Osteoblast (primary cell): ENCODE data around the gene DIO3. TPM values are rescaled to one million over a fixed set of nuclear protein-coding genes. Genes with fewer than 3 reads are reported as not detected.

Source experiments
- DNase-seq: peaks from one replicate; pipeline ENCODE4 v3.0.0; 2011; ENCODE audit warnings: low spot score, mixed read lengths; ENCODE audit not compliant: insufficient read length; ENCODE audit errors: missing footprints
- H2AFZ ChIP-seq: 2 replicates; pipeline ENCODE4 v1.6.0; 2011; ENCODE audit warnings: mild to moderate bottlenecking, low read length
- H3K27ac ChIP-seq: 2 replicates; pipeline ENCODE4 v1.5.1; 2011; ENCODE audit warnings: mild to moderate bottlenecking, low read depth, low read length, moderate library complexity
- H3K27me3 ChIP-seq: 2 replicates; pipeline ENCODE4 v1.6.0; 2012; ENCODE audit warnings: mild to moderate bottlenecking, control low read depth, inconsistent platforms, low read length, moderate library complexity; ENCODE audit not compliant: insufficient read depth
- H3K36me3 ChIP-seq: 2 replicates; pipeline ENCODE4 v1.5.1; 2011; ENCODE audit warnings: mild to moderate bottlenecking, low read length, control low read depth, moderate library complexity; ENCODE audit not compliant: insufficient read depth
- H3K4me1 ChIP-seq: 2 replicates; pipeline ENCODE4 v1.5.1; 2011; ENCODE audit warnings: mild to moderate bottlenecking, low read length, control low read depth, moderate library complexity; ENCODE audit not compliant: insufficient read depth
- H3K4me2 ChIP-seq: 2 replicates; pipeline ENCODE4 v1.6.0; 2011; ENCODE audit warnings: mild to moderate bottlenecking, low read length; ENCODE audit not compliant: insufficient read depth
- H3K4me3 ChIP-seq: fragments of 200-600 bp; sonication (generic); 3 replicates; pipeline ENCODE4 v1.5.1; 2012; ENCODE audit warnings: mild to moderate bottlenecking, low read length, inconsistent platforms; ENCODE audit not compliant: insufficient read depth
- H3K79me2 ChIP-seq: 2 replicates; pipeline ENCODE4 v1.6.0; 2012; ENCODE audit warnings: mild to moderate bottlenecking, low read length, control low read depth, inconsistent platforms; ENCODE audit not compliant: insufficient read depth
- H3K9me3 ChIP-seq: 2 replicates; pipeline ENCODE4 v1.5.1; 2011; ENCODE audit warnings: low read depth, low read length, control low read depth
- H4K20me1 ChIP-seq: 2 replicates; pipeline ENCODE4 v1.6.0; 2012; ENCODE audit warnings: mild to moderate bottlenecking, low read length, control low read depth; ENCODE audit not compliant: insufficient read depth
- total RNA-seq: library from RNA; depleted of rRNA; stranded (reverse); fragments of >200 nt; gene quantifications from 2 replicates; pipeline ENCODE4 v1.2.3, GENCODE V29; 2012
- TF ChIP-seq, protein P1 (sequence below): IDR thresholded peaks from 2 replicates; pipeline ENCODE4 v1.5.1; 2011; ENCODE audit warnings: mild to moderate bottlenecking, low read depth, low read length, moderate library complexity; ENCODE audit errors: extremely low read depth

The DIO3 gene
- total RNA-seq, 1 donor: not detected

DNA sequence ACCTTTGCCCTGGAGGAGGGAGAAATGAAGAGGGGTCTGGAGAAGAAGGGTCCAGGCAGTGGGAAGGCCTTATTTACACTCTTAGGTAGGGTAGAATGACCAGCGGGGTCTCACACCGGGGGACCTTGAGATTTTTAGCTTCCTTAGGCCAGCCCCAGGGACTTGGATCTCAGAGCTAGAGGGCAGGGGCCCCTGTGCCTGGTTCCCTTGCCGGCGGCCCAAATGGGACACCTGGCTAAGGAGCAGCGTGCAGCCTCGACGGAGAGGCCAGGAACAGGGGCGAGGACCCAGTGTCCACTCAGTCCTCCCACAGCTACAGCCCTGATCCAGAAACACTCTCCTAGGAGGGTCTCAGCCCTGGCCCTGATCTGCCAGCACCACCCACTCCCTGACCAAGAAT lies 41.8 kb downstream of the DIO3 start:
- H3K4me1 ChIP-seq: no peaks in the 10 kb centered on the region
- peaks cover 10% of the 10 kb centered on the region for H3K27me3 ChIP-seq
- H3K79me2 ChIP-seq: no peaks in the 10 kb centered on the region
- H3K36me3 ChIP-seq: no peaks in the 10 kb centered on the region
- no peak overlapping the region for H2AFZ ChIP-seq
- DNase-seq: no peak
- H3K4me2 ChIP-seq: no peak overlapping the region
- no peaks in the 10 kb centered on the region for H4K20me1 ChIP-seq
- TF ChIP-seq, protein P1, sequence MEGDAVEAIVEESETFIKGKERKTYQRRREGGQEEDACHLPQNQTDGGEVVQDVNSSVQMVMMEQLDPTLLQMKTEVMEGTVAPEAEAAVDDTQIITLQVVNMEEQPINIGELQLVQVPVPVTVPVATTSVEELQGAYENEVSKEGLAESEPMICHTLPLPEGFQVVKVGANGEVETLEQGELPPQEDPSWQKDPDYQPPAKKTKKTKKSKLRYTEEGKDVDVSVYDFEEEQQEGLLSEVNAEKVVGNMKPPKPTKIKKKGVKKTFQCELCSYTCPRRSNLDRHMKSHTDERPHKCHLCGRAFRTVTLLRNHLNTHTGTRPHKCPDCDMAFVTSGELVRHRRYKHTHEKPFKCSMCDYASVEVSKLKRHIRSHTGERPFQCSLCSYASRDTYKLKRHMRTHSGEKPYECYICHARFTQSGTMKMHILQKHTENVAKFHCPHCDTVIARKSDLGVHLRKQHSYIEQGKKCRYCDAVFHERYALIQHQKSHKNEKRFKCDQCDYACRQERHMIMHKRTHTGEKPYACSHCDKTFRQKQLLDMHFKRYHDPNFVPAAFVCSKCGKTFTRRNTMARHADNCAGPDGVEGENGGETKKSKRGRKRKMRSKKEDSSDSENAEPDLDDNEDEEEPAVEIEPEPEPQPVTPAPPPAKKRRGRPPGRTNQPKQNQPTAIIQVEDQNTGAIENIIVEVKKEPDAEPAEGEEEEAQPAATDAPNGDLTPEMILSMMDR: no peak
- no peak overlapping the region for H3K4me3 ChIP-seq
- H3K9me3 ChIP-seq: no peaks in the 10 kb centered on the region
- no peak overlapping the region for H3K27ac ChIP-seq

DNA sequence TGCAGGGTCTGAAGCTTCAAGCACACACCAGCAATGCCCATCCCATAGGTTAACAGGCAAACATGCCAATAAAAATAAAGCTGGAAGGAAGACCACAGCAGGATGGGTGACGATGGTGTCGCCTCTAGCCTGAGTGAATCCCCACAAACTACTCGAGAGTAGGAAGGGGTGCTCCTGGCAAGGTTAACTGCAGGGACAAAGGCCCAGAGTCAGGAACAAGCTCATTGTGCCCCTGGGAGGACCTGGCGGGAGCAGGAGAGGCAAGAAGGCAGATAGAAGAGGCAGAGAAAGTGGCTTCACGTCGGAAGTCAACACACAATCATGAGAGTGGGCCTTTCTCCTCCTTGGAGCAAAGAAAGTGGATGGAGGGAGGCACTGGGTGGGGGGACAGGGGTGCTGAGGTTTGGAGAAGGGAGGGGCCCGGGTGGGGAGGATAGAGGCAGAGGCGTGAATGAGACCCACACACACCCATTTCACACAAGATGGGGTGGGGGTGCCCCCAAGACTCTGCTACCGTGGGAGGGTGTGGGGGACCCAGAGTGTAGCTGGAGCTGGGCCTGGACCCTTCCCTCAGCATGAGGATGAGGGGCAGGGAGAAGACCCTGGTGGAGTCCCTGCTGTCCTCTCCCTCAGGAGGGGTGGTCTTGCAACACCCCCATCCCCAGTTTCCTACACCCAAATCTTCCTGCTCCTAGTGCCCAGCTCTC lies 43.1 kb downstream of the DIO3 start:
- Histone ChIP-seq H3K36me3 (no peaks in the 10 kb centered on the region), H3K4me3 (no peak overlapping the region), H2AFZ (no peak overlapping the region), H3K27me3 (peaks cover 17% of the 10 kb centered on the region), H3K79me2 (no peaks in the 10 kb centered on the region), H3K27ac (no peak overlapping the region), H3K4me2 (no peak overlapping the region), H3K4me1 (no peaks in the 10 kb centered on the region), H4K20me1 (no peaks in the 10 kb centered on the region), H3K9me3 (no peaks in the 10 kb centered on the region)
- TF ChIP-seq, protein P1: no peak
- DNase-seq: no peak

DNA sequence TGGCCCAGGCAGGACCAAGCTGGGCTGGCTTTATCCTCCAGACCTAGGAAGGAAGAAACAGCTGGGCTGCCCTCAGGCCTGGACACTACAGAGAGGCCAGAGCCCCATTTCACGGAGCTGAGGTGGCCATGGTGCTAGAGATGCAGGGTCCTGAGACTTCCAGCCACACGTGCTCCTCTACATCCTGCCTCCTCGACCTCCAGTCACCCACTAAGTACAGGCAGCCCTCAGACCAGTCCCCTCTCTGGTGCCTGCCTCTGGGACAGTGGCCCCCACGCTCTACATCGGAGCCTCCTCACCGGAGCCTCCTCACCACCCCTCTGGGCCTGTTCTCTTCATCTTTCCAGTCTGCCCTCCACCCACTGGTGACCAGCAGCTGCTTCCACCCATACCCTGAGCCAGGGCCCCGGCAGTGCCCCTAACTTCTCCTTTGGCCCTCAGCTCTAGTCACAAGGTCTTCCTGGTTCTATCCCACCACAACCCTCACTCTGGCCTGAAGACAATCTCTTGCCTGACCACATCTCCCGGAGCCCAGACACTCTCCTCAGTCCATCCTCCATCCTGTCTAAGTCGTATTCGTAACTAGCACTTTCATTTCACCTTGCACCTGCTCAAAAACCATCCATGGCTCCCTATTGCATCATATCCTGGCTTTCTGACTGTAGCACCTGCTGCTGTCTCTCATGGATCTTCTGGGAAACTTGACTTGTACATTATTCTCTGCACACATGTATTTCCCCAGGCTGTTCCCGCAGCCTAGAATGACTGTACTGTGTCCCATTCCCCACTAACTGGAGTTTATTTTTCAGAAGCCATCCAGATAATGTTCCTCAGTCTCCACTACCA lies 43.9 kb downstream of the DIO3 start:
- TF ChIP-seq, protein P1: no peak
- DNase-seq: peak; percentile 23
- H3K4me1 ChIP-seq: no peaks in the 10 kb centered on the region

DNA sequence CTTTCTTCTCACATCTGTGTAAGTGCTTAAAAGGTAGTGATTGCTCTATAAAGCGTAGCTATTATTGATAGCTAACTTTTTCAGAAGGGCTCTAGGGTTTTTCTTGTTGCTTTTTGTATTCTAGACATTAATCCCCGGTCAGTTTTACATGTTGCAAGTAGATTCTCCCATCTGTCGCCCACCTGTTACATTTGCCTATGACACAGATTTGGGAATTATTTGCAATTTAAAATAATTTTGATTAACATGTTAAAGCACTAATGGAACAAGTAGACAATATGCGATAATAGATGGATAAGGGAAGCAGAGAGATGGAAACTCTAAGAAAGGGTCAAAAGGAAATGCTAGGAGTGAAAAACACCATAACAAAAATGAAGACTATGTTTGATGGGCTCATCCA lies 44.5 kb downstream of the DIO3 start:
- Histone ChIP-seq H3K4me1 (no peaks in the 10 kb centered on the region), H3K9me3 (no peaks in the 10 kb centered on the region), H3K27ac (no peak overlapping the region), H3K27me3 (peaks cover 20% of the 10 kb centered on the region), H3K4me2 (no peak overlapping the region), H3K36me3 (no peaks in the 10 kb centered on the region), H3K79me2 (no peaks in the 10 kb centered on the region), H4K20me1 (no peaks in the 10 kb centered on the region), H3K4me3 (no peak overlapping the region), H2AFZ (no peak overlapping the region)
- DNase-seq: peak; percentile 71
- TF ChIP-seq, protein P1: no peak

More for the DNA sequence above, 43.9 kb downstream of the DIO3 start:
- no peaks in the 10 kb centered on the region for H4K20me1 ChIP-seq
- no peaks in the 10 kb centered on the region for H3K36me3 ChIP-seq
- H3K4me2 ChIP-seq: no peak overlapping the region
- peaks cover 17% of the 10 kb centered on the region for H3K27me3 ChIP-seq
- no peaks in the 10 kb centered on the region for H3K79me2 ChIP-seq
- H3K4me3 ChIP-seq: no peak overlapping the region
- H2AFZ ChIP-seq: no peak overlapping the region
- no peaks in the 10 kb centered on the region for H3K9me3 ChIP-seq
- H3K27ac ChIP-seq: no peak overlapping the region
